Ishikawa (cell line): Measurements from ENCODE around the gene SAG.

Experiments used
- CEBPB ChIP-seq: IDR thresholded peaks from 2 replicates; pipeline ENCODE4 v1.6.1; 2012
- CREB1 ChIP-seq: IDR thresholded peaks from 2 replicates; pipeline ENCODE4 v1.6.1; 2012; ENCODE audit warnings: low read depth
- EGR1 ChIP-seq: IDR thresholded peaks from 2 replicates; pipeline ENCODE4 v1.6.1; 2012
- EP300 ChIP-seq: IDR thresholded peaks from 2 replicates; pipeline ENCODE4 v1.6.1; 2012; ENCODE audit warnings: borderline replicate concordance
- FOXM1 ChIP-seq: IDR thresholded peaks from 2 replicates; pipeline ENCODE4 v1.6.1; 2012; ENCODE audit warnings: low read depth, borderline replicate concordance
- NFIC ChIP-seq: IDR thresholded peaks from 2 replicates; pipeline ENCODE4 v1.6.1; 2012
- RAD21 ChIP-seq: IDR thresholded peaks from 2 replicates; pipeline ENCODE4 v1.6.1; 2012; ENCODE audit warnings: low read depth
- TAF1 ChIP-seq: IDR thresholded peaks from 2 replicates; pipeline ENCODE4 v1.6.1; 2012; ENCODE audit warnings: low read depth, mild to moderate bottlenecking
- TCF12 ChIP-seq: IDR thresholded peaks from 2 replicates; pipeline ENCODE4 v1.6.1; 2012; ENCODE audit warnings: low read depth
- TEAD4 ChIP-seq: IDR thresholded peaks from 2 replicates; pipeline ENCODE4 v1.6.1; 2012
- YY1 ChIP-seq: IDR thresholded peaks from 2 replicates; pipeline ENCODE4 v1.6.1; 2012; ENCODE audit warnings: low read depth
- ZBTB7A ChIP-seq: IDR thresholded peaks from 2 replicates; pipeline ENCODE4 v1.6.1; 2012; ENCODE audit warnings: low read depth
- TF ChIP-seq, protein P1 (sequence below): IDR thresholded peaks from 2 replicates; pipeline ENCODE4 v1.6.1; 2012
- TF ChIP-seq, protein P2 (sequence below): IDR thresholded peaks from 2 replicates; pipeline ENCODE4 v1.6.1; 2012; ENCODE audit warnings: low read depth, mild to moderate bottlenecking
- TF ChIP-seq, protein P3 (sequence below): IDR thresholded peaks from 2 replicates; pipeline ENCODE4 v1.6.1; 2012

Gene SAG

GRCh38 chr2:233329489-233330135 lies 22.0 kb downstream of the SAG start:
- TF ChIP-seq FOXM1, result peak; percentile 72
- no peak for TF ChIP-seq CREB1
- peak; percentile 92 for TF ChIP-seq NFIC
- TF ChIP-seq, protein P1, sequence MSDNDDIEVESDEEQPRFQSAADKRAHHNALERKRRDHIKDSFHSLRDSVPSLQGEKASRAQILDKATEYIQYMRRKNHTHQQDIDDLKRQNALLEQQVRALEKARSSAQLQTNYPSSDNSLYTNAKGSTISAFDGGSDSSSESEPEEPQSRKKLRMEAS, result 0 out of 2 replicates have a peak, but pooled peaks have one; percentile 49
- TF ChIP-seq EP300, result peak; percentile 85
- TF ChIP-seq EGR1, result no peak
- peak; percentile 70 for TF ChIP-seq YY1
- TF ChIP-seq TCF12, result peak; percentile 92
- TF ChIP-seq, protein P2, sequence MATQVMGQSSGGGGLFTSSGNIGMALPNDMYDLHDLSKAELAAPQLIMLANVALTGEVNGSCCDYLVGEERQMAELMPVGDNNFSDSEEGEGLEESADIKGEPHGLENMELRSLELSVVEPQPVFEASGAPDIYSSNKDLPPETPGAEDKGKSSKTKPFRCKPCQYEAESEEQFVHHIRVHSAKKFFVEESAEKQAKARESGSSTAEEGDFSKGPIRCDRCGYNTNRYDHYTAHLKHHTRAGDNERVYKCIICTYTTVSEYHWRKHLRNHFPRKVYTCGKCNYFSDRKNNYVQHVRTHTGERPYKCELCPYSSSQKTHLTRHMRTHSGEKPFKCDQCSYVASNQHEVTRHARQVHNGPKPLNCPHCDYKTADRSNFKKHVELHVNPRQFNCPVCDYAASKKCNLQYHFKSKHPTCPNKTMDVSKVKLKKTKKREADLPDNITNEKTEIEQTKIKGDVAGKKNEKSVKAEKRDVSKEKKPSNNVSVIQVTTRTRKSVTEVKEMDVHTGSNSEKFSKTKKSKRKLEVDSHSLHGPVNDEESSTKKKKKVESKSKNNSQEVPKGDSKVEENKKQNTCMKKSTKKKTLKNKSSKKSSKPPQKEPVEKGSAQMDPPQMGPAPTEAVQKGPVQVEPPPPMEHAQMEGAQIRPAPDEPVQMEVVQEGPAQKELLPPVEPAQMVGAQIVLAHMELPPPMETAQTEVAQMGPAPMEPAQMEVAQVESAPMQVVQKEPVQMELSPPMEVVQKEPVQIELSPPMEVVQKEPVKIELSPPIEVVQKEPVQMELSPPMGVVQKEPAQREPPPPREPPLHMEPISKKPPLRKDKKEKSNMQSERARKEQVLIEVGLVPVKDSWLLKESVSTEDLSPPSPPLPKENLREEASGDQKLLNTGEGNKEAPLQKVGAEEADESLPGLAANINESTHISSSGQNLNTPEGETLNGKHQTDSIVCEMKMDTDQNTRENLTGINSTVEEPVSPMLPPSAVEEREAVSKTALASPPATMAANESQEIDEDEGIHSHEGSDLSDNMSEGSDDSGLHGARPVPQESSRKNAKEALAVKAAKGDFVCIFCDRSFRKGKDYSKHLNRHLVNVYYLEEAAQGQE, result no peak
- TF ChIP-seq RAD21, result no peak
- TF ChIP-seq CEBPB, result no peak
- peak; percentile 89 for TF ChIP-seq TEAD4
- TF ChIP-seq ZBTB7A, result no peak
- TF ChIP-seq, protein P3, sequence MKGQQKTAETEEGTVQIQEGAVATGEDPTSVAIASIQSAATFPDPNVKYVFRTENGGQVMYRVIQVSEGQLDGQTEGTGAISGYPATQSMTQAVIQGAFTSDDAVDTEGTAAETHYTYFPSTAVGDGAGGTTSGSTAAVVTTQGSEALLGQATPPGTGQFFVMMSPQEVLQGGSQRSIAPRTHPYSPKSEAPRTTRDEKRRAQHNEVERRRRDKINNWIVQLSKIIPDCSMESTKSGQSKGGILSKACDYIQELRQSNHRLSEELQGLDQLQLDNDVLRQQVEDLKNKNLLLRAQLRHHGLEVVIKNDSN, result 0 out of 2 replicates have a peak, but pooled peaks have one; percentile 5
- TF ChIP-seq TAF1, result no peak

DNA sequence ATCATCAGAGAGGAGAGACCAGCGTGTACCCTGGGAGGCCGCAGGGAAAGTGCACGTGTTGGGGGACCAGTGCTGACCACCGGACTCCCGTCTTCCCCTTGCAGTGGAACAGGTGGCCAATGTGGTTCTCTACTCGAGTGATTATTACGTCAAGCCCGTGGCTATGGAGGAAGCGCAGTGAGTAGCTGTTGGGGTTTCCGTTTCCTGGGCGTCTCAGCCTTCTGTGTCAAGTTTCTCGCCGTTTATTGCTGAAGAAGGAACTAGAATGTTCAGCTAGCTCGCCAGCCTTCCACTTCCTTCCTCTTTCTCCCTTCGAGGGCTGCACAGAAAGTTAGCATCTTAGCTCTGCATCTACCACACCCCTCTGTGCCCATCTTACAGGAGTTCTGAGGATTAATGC lies 23.9 kb downstream of the SAG start:
- TF ChIP-seq EP300, result no peak
- TF ChIP-seq CREB1, result no peak
- no peak for TF ChIP-seq EGR1
- TF ChIP-seq TAF1, result no peak
- TF ChIP-seq FOXM1, result no peak
- no peak for TF ChIP-seq TEAD4

GRCh38 chr2:233332125-233332524 lies 24.5 kb downstream of the SAG start:
- TF ChIP-seq TCF12 (no peak), CEBPB (no peak), FOXM1 (no peak), EP300 (no peak), CREB1 (no peak), RAD21 (no peak), EGR1 (no peak), ZBTB7A (no peak), YY1 (no peak), NFIC (no peak), TEAD4 (no peak), TAF1 (no peak)
- TF ChIP-seq, protein P3, result no peak
- TF ChIP-seq, protein P2, result no peak
- TF ChIP-seq, protein P1, result no peak

DNA sequence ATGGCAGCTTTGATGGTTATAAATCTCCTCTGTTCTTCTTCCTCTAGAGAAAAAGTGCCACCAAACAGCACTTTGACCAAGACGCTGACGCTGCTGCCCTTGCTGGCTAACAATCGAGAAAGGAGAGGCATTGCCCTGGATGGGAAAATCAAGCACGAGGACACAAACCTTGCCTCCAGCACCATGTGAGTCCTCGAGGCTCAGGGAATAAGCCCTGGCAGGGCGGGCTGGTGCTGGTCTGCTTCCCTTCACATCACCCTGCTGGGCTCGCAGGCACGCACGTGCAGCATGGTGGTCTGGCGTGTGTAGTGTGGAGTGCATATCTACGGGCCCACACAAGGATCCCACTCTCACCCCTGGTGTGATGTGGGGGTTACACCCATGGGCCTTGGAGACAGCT lies 27.3 kb downstream of the SAG start:
- TF ChIP-seq RAD21, result no peak

- TF ChIP-seq FOXM1 (no peak), NFIC (no peak), EP300 (no peak), TEAD4 (no peak), ZBTB7A (no peak), TCF12 (no peak), CREB1 (no peak), EGR1 (no peak), TAF1 (no peak)
- TF ChIP-seq, protein P3, result no peak
- TF ChIP-seq, protein P2, result no peak
- TF ChIP-seq, protein P1, result no peak
These were observed 28.9 kb downstream of the SAG start for GRCh38 chr2:233336541-233336940.
